Fibroblast of the conjunctiva (primary cell): ENCODE data around the gene SORL1-AS1.
A peak's percentile ranks its signal among the peaks of the same experiment; 100 is the strongest.
"Not testable (repeated sequence)": the region's sequence is repeated elsewhere in the genome, so short reads cannot be mapped to it uniquely, and the experiment has no call there.

ENCODE experiments used
- DNase-seq: peaks from one replicate; pipeline ENCODE4 v3.0.0-alpha.2; 2010; ENCODE audit warnings: low read depth

SORL1-AS1 gene

GRCh38 chr11:121427400-121427744, 25.4 kb downstream of the SORL1-AS1 start:
- no peak for DNase-seq

GRCh38 chr11:121426476-121427399, 26.0 kb downstream of the SORL1-AS1 start:
- no peak for DNase-seq

GRCh38 chr11:121425828-121426227, 26.9 kb downstream of the SORL1-AS1 start:
- no peak for DNase-seq

GRCh38 chr11:121422675-121423074, 30.1 kb downstream of the SORL1-AS1 start:
- DNase-seq = no peak

GRCh38 chr11:121421149-121421901, 31.4 kb downstream of the SORL1-AS1 start:
- no peak for DNase-seq

GRCh38 chr11:121420398-121420797, 32.4 kb downstream of the SORL1-AS1 start:
- DNase-seq = no peak

- DNase-seq = no peak
Observed at GRCh38 chr11:121419836-121420235, 32.9 kb downstream of the SORL1-AS1 start.

- DNase-seq = no peak
Observed at GRCh38 chr11:121418625-121419114, 34.1 kb downstream of the SORL1-AS1 start.

GRCh38 chr11:121417607-121418006, 35.2 kb downstream of the SORL1-AS1 start:
- DNase-seq = no peak

- DNase-seq = peak; percentile 90
Observed at GRCh38 chr11:121417055-121417551, 35.7 kb downstream of the SORL1-AS1 start.

GRCh38 chr11:121415856-121416255, 36.9 kb downstream of the SORL1-AS1 start:
- no peak for DNase-seq

- no peak for DNase-seq
Observed at GRCh38 chr11:121414141-121414913, 38.4 kb downstream of the SORL1-AS1 start.

GRCh38 chr11:121412711-121413415, 39.9 kb downstream of the SORL1-AS1 start:
- DNase-seq = no peak

GRCh38 chr11:121412000-121412587, 40.7 kb downstream of the SORL1-AS1 start:
- no peak for DNase-seq

GRCh38 chr11:121411330-121411729, 41.4 kb downstream of the SORL1-AS1 start:
- not testable (repeated sequence) for DNase-seq

- not testable (repeated sequence) for DNase-seq
Observed at GRCh38 chr11:121410041-121410440, 42.7 kb downstream of the SORL1-AS1 start.

GRCh38 chr11:121408830-121409229, 43.9 kb downstream of the SORL1-AS1 start:
- DNase-seq = no peak

GRCh38 chr11:121406291-121406690, 46.5 kb downstream of the SORL1-AS1 start:
- DNase-seq = no peak

- no peak for DNase-seq
Observed at GRCh38 chr11:121405646-121406045, 47.1 kb downstream of the SORL1-AS1 start.

- DNase-seq = no peak
Observed at GRCh38 chr11:121394785-121395184, 58.0 kb downstream of the SORL1-AS1 start.

GRCh38 chr11:121393855-121394254, 58.9 kb downstream of the SORL1-AS1 start:
- no peak for DNase-seq
